ENCODE data around the gene S100A13. TPM values are rescaled to one million over a fixed set of nuclear protein-coding genes. Genes with fewer than 3 reads are reported as not detected.

S100A13 gene
- total RNA-seq, 1 experiment from 2014 or later = 55.0 TPM

GRCh38 chr1:153570874-153571273 lies 56.4 kb downstream of the S100A13 start:
- H3K4ac ChIP-seq (ENCODE audit: low read depth, low read length) = no peak overlapping the region
- H2BK120ac ChIP-seq (ENCODE audit: low read depth, low read length, poor library complexity, severe bottlenecking) = no peak overlapping the region
- no peaks in the 10 kb centered on the region for H3K79me1 ChIP-seq (ENCODE audit: insufficient read depth, low read depth, low read length, poor library complexity, severe bottlenecking)
- H3K4me1 ChIP-seq (ENCODE audit: insufficient read depth, low read length) = peaks cover 6% of the 10 kb centered on the region; the same call in 1 of the 2 replicates
- no peak overlapping the region for H3T11ph ChIP-seq (ENCODE audit: low read length)
- peaks cover 12 to 15% of the 10 kb centered on the region in 2 experiments; a peak in 4 of 5 replicates for H3K9me3 Mint-ChIP-seq
- H3K27ac Mint-ChIP-seq = no peak overlapping the region
- H4K20me1 ChIP-seq (ENCODE audit: control insufficient read depth, insufficient read depth, insufficient read length) = peaks cover 3% of the 10 kb centered on the region
- no peak overlapping the region for H2BK20ac ChIP-seq (ENCODE audit: low read depth, low read length, poor library complexity, severe bottlenecking)
- no peak overlapping the region for H2AK5ac ChIP-seq (ENCODE audit: insufficient read length, low read length)
- no peak overlapping the region for H2BK5ac ChIP-seq (ENCODE audit: insufficient read length, low read length)
- no peaks in the 10 kb centered on the region for H3K23me2 ChIP-seq (ENCODE audit: insufficient read length, low read depth, low read length, poor library complexity, severe bottlenecking)
- H3K18ac ChIP-seq (ENCODE audit: insufficient read length, low read depth, low read length) = no peak overlapping the region
- H3K56ac ChIP-seq (ENCODE audit: insufficient read length, low read depth, low read length) = no peak overlapping the region
- no peak overlapping the region for H3K9ac ChIP-seq (ENCODE audit: extremely low read depth, insufficient read length, low read length)
- no peak for TF ChIP-seq CTCF (conservative IDR thresholded peaks at IDR 0.05)
- H3K4me2 ChIP-seq (ENCODE audit: insufficient read depth, insufficient read length, low read length) = no peak overlapping the region
- H2BK12ac ChIP-seq (ENCODE audit: insufficient read length, low read depth, low read length) = no peak overlapping the region
- peaks cover 0 to 6% (median 0%) of the 10 kb centered on the region in 3 experiments; a peak in 2 of 7 replicates for H3K36me3 Mint-ChIP-seq (ENCODE audit: insufficient read depth in 1 of 3, low read depth in 3 of 3)
- H4K8ac ChIP-seq (replicated peaks; ENCODE audit: insufficient read length, low read depth, low read length) = no peak overlapping the region
- H4K91ac ChIP-seq (ENCODE audit: insufficient read length, low read depth, low read length) = no peak overlapping the region
- no peaks in the 10 kb centered on the region for H3K27me3 ChIP-seq (ENCODE audit: insufficient read depth, low read length)
- H3K27me3 Mint-ChIP-seq (ENCODE audit: low read depth) = peaks cover 15% of the 10 kb centered on the region
- H3K9me3 ChIP-seq (ENCODE audit: control insufficient read depth, low read depth, low read length) = no peaks in the 10 kb centered on the region
- H4K5ac ChIP-seq (ENCODE audit: insufficient read length, low read depth, low read length) = no peak overlapping the region
- H3K27ac ChIP-seq (ENCODE audit: insufficient read length, low read depth, low read length) = no peak overlapping the region
- H3K79me2 ChIP-seq (ENCODE audit: insufficient read depth, low read length) = no peaks in the 10 kb centered on the region
- no peak overlapping the region for H2AFZ ChIP-seq (ENCODE audit: low read length)
- WGBS (ENCODE audit: extremely low coverage, insufficient read length, low lambda C conversion rate) = no CpG with 5 or more reads among the region's 5 CpGs
- peaks cover 28 to 30% of the 10 kb centered on the region in 2 experiments for H3K4me1 Mint-ChIP-seq
- no peak overlapping the region for H3K23ac ChIP-seq (ENCODE audit: insufficient read length, low read depth, low read length)
- H2BK15ac ChIP-seq (ENCODE audit: low read depth, low read length) = no peak overlapping the region
- no peak for DNase-seq
- no peak overlapping the region for H3K4me3 Mint-ChIP-seq
- no peak overlapping the region for H3K14ac ChIP-seq (ENCODE audit: insufficient read depth, low read length)

Data from H9 (cell line).